BLaER1 (cell line): ENCODE results near the gene RAD17.
"Not testable (repeated sequence)": the region's sequence is repeated elsewhere in the genome, so short reads cannot be mapped to it uniquely, and the experiment has no call there.

Experiments used
- H3K27ac ChIP-seq: shearing (Covaris generic); formaldehyde crosslinking; 2 replicates; pipeline ENCODE4 v1.8.1; 2022
- H3K27me3 ChIP-seq: shearing (Covaris generic); formaldehyde crosslinking; 2 replicates; pipeline ENCODE4 v1.8.1; 2022
- H3K36me3 ChIP-seq: shearing (Covaris generic); formaldehyde crosslinking; 2 replicates; pipeline ENCODE4 v1.8.1; 2022
- H3K4me1 ChIP-seq: shearing (Covaris generic); formaldehyde crosslinking; 2 replicates; pipeline ENCODE4 v1.8.1; 2022
- H3K4me2 ChIP-seq: shearing (Covaris generic); formaldehyde crosslinking; 2 replicates; pipeline ENCODE4 v1.8.1; 2022
- H3K4me3 ChIP-seq: shearing (Covaris generic); formaldehyde crosslinking; 2 replicates; pipeline ENCODE4 v1.8.1; 2022
- H3K9ac ChIP-seq: shearing (Covaris generic); formaldehyde crosslinking; 2 replicates; pipeline ENCODE4 v1.8.1; 2022
- H3K9me3 ChIP-seq: shearing (Covaris generic); formaldehyde crosslinking; 2 replicates; pipeline ENCODE4 v1.8.1; 2022
- H4K20me1 ChIP-seq: shearing (Covaris generic); formaldehyde crosslinking; 2 replicates; pipeline ENCODE4 v1.8.1; 2022
- Cebpa-rat ChIP-seq: shearing (Covaris generic); IDR thresholded peaks from 2 replicates; pipeline ENCODE4 v1.8.1; 2022

Gene RAD17

GRCh38 chr5:69431424-69432303 is 62.0 kb downstream of the RAD17 start:
- Histone ChIP-seq H3K4me1 (no peaks in the 10 kb centered on the region), H3K9me3 (no peaks in the 10 kb centered on the region), H3K27me3 (no peaks in the 10 kb centered on the region), H3K36me3 (no peaks in the 10 kb centered on the region), H3K4me2 (no peak overlapping the region), H3K4me3 (no peak overlapping the region), H3K27ac (no peak overlapping the region), H4K20me1 (no peaks in the 10 kb centered on the region), H3K9ac (no peak overlapping the region)
- no peak for TF ChIP-seq Cebpa-rat

DNA sequence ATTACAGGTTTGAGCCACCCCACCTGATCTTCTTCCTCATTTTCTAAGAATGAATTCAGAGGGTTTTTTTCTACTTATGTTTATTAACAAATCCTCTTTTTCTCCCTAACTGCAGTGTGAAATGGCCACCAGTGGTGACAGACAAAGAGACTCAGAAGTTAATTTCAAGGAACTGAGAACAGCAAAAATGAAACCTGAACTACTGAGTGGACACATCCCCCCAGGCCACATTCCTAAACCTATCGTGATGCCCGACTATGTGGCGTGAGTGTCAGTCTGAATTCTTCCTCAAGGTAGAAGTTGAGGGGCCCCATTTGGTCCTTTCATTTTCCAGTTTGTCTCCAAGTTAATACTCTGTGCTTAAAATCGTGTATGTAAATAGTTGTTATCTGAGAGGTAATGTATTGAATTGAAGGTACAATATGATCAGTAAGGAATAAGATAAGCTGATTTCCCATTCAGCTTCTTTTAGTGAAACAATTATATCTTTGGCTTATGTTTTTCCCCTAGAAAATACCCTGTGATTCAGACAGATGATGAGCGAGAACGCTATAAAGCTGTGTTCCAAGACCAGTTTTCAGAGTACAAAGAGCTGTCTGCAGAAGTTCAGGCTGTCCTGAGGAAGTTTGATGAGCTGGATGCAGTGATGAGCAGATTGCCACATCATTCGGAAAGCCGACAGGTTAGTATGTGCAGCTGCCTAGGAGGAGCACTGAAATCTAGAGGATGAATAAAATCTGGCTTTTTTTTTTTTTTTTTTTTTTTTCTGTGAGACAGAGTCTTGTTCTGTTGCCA is 63.0 kb downstream of the RAD17 start:
- H3K27me3 ChIP-seq, result no peaks in the 10 kb centered on the region
- H3K4me1 ChIP-seq, result no peaks in the 10 kb centered on the region
- H3K4me2 ChIP-seq, result no peak overlapping the region
- no peaks in the 10 kb centered on the region for H3K9me3 ChIP-seq
- TF ChIP-seq Cebpa-rat, result no peak
- no peaks in the 10 kb centered on the region for H4K20me1 ChIP-seq
- H3K4me3 ChIP-seq, result no peak overlapping the region
- H3K27ac ChIP-seq, result no peak overlapping the region
- no peaks in the 10 kb centered on the region for H3K36me3 ChIP-seq
- no peak overlapping the region for H3K9ac ChIP-seq

DNA sequence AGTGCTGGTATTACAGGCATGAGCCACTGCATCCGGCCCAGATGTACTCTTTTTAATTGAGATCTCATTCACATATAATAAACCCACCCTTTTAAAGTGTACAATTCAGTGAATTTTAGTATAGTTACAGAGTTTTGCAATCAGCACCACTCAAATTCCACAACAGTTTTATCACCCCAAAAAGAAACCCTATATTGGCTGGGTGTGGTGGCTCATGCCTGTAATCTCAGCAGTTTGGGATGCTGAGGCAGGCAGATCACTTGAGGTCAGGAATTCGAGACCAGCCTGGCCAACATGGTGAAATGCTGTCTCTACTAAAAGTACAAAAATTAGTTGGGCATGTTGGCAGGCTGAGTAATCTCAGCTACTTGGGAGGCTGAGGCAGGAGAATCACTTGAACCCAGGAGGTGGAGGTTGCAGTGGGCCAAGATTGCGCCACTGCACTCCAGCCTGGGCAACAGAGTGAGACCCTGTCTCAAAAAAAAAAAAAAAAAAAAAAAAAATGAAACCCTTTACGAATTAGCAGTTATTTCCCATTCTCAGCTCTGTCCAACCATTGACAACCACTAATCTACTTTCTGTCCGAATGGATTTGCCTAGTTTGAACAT is 65.8 kb downstream of the RAD17 start:
- H3K4me3 ChIP-seq, H3K4me2 ChIP-seq, H4K20me1 ChIP-seq, H3K27ac ChIP-seq, H3K27me3 ChIP-seq, H3K36me3 ChIP-seq, H3K9me3 ChIP-seq, H3K4me1 ChIP-seq, H3K9ac ChIP-seq: not testable (repeated sequence)

DNA sequence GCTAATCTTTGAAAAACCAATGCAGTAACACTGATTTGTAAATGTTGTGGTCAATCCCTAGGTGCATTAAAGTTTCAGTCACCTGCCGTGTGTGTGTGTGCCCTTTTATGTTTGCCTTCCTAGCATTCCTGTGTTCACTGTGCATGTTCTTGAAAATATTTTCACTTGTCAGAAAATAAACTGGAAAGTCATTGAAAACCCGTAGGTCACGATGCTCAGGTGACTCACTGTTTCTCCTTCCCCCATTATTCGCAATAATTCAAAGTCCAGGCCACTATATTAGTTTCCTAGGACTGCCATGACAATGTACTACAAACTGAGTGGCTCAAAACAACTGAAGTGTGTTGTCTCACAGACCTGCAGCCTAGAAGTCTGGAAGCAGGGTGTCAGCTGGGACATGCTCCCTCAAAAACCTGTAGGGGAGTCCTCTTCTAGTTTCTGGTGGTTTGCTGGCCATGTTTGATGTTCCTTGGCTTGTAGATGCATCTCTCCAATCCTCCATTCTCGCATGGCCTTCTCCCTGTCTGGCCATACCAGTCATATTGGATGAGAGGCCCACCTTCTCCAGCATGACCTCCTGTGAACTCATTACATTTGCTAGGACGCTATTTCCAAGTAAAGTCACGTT is 74.6 kb downstream of the RAD17 start:
- H3K4me1 ChIP-seq, result no peaks in the 10 kb centered on the region
- no peaks in the 10 kb centered on the region for H3K36me3 ChIP-seq
- H3K27me3 ChIP-seq, result no peaks in the 10 kb centered on the region
- H3K9me3 ChIP-seq, result no peaks in the 10 kb centered on the region
- no peak overlapping the region for H3K4me2 ChIP-seq
- no peak for TF ChIP-seq Cebpa-rat
- no peak overlapping the region for H3K4me3 ChIP-seq
- no peaks in the 10 kb centered on the region for H4K20me1 ChIP-seq
- no peak overlapping the region for H3K9ac ChIP-seq
- no peak overlapping the region for H3K27ac ChIP-seq

- H3K9me3 ChIP-seq, result no peaks in the 10 kb centered on the region
- H3K4me2 ChIP-seq, result no peak overlapping the region
- no peaks in the 10 kb centered on the region for H4K20me1 ChIP-seq
- no peaks in the 10 kb centered on the region for H3K36me3 ChIP-seq
- no peaks in the 10 kb centered on the region for H3K27me3 ChIP-seq
- no peak overlapping the region for H3K9ac ChIP-seq
- no peak for TF ChIP-seq Cebpa-rat
- H3K4me1 ChIP-seq, result no peaks in the 10 kb centered on the region
- no peak overlapping the region for H3K27ac ChIP-seq
- H3K4me3 ChIP-seq, result no peak overlapping the region
Observed at GRCh38 chr5:69449511-69449910, 79.9 kb downstream of the RAD17 start.

- Histone ChIP-seq H3K4me3 (no peak overlapping the region), H4K20me1 (no peaks in the 10 kb centered on the region), H3K27me3 (no peaks in the 10 kb centered on the region), H3K9ac (no peak overlapping the region), H3K9me3 (no peaks in the 10 kb centered on the region), H3K36me3 (no peaks in the 10 kb centered on the region), H3K4me1 (no peaks in the 10 kb centered on the region), H3K4me2 (no peak overlapping the region), H3K27ac (no peak overlapping the region)
- TF ChIP-seq Cebpa-rat, result no peak
Observed at GRCh38 chr5:69450116-69450515, 80.5 kb downstream of the RAD17 start.

- not testable (repeated sequence) for H3K27ac ChIP-seq, H3K9me3 ChIP-seq, H3K4me1 ChIP-seq
Observed at GRCh38 chr5:69450527-69450926, 80.9 kb downstream of the RAD17 start.

DNA sequence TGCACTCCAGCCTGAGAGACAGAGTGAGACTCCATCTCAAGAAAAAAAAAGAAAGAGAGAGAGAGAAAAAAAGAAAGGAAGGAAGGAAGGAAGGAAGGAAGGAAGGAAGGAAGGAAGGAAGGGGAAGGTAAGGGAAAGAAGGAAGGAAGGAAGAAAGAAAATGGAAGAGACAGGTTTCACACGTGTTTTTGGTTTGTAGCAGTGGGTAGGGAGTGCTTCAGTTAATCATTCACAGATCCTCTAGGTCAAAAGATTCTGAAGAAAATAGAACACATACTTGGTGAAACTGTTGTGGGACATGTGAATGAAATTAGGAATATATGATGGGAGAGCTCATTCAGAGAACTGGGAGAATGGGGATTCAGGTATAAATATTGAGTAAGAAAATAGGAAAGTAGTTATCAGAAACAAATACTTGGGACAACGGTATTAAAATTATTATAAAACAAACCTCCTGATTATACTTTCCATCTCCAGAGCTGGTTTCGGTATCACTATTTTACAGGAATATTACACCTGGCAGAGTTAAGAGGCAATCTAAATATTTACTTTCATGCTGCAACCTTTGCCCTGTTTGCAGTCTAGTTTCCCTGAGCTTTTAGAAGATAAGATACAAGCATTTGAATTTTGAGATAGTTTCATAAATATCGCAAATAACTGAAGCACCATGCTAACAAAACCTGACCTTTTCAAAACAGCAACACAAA is 82.5 kb downstream of the RAD17 start:
- no peak for TF ChIP-seq Cebpa-rat
- H3K36me3 ChIP-seq, result no peaks in the 10 kb centered on the region
- no peak overlapping the region for H3K4me2 ChIP-seq
- no peaks in the 10 kb centered on the region for H4K20me1 ChIP-seq
- no peaks in the 10 kb centered on the region for H3K27me3 ChIP-seq
- no peak overlapping the region for H3K4me3 ChIP-seq
- H3K27ac ChIP-seq, result no peak overlapping the region
- no peaks in the 10 kb centered on the region for H3K4me1 ChIP-seq
- no peak overlapping the region for H3K9ac ChIP-seq
- H3K9me3 ChIP-seq, result no peaks in the 10 kb centered on the region

More at GRCh38 chr5:69450527-69450926, 80.9 kb downstream of the RAD17 start:
- H3K36me3 ChIP-seq, H3K4me2 ChIP-seq, H4K20me1 ChIP-seq, H3K9ac ChIP-seq, H3K27me3 ChIP-seq, H3K4me3 ChIP-seq: not testable (repeated sequence)

- not testable (repeated sequence) for H3K36me3 ChIP-seq, H3K27me3 ChIP-seq, H3K9ac ChIP-seq, H4K20me1 ChIP-seq, H3K4me2 ChIP-seq, H3K4me3 ChIP-seq, H3K9me3 ChIP-seq, H3K27ac ChIP-seq, H3K4me1 ChIP-seq
Observed at GRCh38 chr5:69453487-69453886, 83.9 kb downstream of the RAD17 start.
